GM18502 (cell line): Measurements from ENCODE around the gene CPA4.
"Not testable (repeated sequence)": the region's sequence is repeated elsewhere in the genome, so short reads cannot be mapped to it uniquely, and the experiment has no call there.

Experiments used
- ATAC-seq: cut with Tn5 transposase; IDR thresholded peaks from one replicate; pipeline ENCODE4 v1.9.1; 2021; ENCODE audit warnings: mild to moderate bottlenecking; ENCODE audit not compliant: unreplicated experiment, poor library complexity

The CPA4 gene

DNA sequence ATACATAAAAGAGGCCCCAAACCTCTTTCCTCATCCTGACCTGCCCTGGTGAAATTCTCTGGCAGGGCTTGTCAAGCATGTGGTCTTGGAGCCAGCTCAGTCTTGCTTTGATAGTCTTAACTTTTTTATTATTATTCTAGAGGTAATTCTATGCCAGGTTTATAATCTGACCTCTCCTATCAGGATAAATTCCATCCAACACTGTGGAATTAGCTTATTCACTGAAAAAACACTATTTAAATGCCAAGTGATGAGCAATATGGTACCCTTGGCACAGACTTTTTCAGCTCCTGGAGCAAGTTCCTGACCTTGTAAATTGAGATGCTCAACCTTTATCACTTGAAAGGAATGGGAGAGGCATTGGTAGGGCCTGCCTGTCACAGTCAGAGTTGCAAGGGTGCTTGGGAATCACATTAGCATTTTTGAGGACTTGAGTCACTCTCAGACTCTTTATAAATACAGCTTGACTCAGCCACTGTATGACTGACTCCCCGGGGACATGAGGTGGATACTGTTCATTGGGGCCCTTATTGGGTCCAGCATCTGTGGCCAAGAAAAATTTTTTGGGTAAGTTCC is at the start of gene CPA4:
TSS of gene CPA4 (plus strand) at position 480 of the 576 bp plus-strand sequence. CDS start at position 500, 20 bp downstream.
- ATAC-seq: no peak

- not testable (repeated sequence) for ATAC-seq
Measured at GRCh38 chr7:130243486-130243885, 49.5 kb upstream of the CPA4 start.

DNA sequence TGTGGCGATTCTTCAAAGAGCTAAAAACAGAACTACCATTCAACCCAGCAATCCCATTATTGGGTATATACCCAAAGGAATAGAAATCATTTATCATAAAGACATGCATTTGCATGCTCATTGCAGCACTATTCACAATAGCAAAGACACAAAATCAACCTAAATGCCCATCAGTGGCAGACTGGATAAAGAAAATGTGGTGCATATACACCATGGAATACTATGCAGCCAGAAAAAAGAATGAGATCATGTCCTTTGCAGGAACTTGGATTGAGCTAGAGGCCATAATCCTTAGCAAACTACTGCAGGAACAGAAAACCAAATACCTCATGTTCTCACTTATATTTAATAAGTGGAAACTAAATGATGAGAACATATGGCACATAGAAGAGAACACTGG is 46.5 kb upstream of the CPA4 start:
- ATAC-seq: not testable (repeated sequence)

GRCh38 chr7:130248842-130249241 is 44.1 kb upstream of the CPA4 start:
- not testable (repeated sequence) for ATAC-seq

GRCh38 chr7:130249626-130250025 is 43.3 kb upstream of the CPA4 start:
- ATAC-seq: not testable (repeated sequence)

- ATAC-seq: no peak
Measured at GRCh38 chr7:130254555-130254954, 38.4 kb upstream of the CPA4 start.

- ATAC-seq: no peak
Measured at GRCh38 chr7:130256704-130257103, 36.3 kb upstream of the CPA4 start.

GRCh38 chr7:130258494-130259078 is 34.4 kb upstream of the CPA4 start:
- ATAC-seq: no peak

DNA sequence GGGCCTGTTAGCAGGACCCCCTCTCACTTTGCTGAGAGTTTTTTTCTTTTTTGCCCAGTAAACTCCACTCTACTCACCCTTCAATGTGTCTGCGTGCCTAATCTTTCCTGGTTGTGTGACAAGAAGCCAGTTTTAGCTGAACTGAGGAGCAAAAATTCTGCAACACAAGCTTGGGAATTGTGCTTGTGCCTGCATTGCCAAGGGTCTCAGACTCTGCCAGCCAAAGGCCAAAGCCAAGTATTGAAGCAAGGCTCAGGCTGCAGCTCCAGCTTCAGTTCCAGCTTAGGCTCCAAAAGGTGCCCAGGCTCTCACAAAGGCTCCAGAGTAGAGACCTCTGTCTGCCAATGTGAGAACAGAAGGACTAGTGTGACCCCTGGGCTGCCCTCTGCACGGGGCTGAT is 30.5 kb upstream of the CPA4 start:
- no peak for ATAC-seq

- ATAC-seq: no peak
Measured at GRCh38 chr7:130263130-130263529, 29.8 kb upstream of the CPA4 start.

DNA sequence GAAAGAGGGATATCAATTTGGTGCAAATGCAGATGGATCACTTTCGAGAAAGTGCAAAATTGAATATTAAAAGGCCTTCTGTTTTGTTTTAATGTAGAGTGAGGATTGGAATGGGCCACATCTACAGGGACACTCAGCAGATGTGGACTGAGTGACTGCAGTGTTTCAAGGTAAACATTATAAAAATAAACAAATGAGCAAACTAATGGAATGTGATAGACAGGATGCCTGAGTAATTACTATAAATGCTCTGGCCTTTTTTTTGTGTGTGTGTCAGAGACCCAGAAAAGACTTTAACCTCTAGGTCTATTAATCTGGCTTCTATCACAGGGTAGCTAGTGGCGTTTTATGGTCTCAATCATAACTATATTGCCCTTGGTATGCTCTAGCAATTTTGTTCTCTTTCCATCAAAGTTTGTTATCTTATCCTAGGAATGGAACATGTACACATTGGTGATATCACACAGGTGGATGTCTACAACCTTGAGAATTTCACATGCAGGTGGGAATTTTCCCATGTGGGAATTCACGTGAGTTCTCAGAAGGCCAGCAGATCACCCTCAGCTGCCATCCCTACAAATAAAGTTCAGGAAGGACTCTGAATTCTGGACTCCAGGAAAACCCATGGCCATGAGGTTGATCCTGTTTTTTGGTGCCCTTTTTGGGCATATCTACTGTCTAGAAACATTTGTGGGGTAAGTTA is 26.6 kb upstream of the CPA4 start, which contains the start of gene CPA2:
TSS of gene CPA2 (plus strand) at position 606 of the 703 bp plus-strand sequence. CDS start at position 625, 19 bp downstream.
- no peak for ATAC-seq

DNA sequence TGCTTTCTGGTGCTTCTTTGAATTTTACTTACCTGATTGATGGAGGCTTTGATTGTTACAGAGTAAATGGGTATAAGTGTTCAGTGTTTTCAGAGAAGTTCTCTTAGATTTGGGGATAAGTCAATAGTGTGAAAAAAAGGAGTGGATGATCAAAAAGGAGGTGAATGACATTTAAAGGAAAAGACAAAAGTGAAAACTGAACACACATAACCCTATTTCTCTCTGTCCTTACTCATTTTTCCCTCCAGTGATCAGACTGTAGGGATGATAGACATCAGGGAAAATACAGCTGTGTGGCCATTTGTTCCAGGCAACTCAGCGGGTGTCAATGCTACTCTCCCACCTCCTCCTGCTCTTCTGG is 26.0 kb upstream of the CPA4 start:
- no peak for ATAC-seq

- ATAC-seq: no peak
Measured at GRCh38 chr7:130268463-130269317, 24.3 kb upstream of the CPA4 start.

GRCh38 chr7:130269318-130269694 is 23.7 kb upstream of the CPA4 start:
- no peak for ATAC-seq

- ATAC-seq: no peak
Measured at GRCh38 chr7:130270947-130271800, 21.8 kb upstream of the CPA4 start.

DNA sequence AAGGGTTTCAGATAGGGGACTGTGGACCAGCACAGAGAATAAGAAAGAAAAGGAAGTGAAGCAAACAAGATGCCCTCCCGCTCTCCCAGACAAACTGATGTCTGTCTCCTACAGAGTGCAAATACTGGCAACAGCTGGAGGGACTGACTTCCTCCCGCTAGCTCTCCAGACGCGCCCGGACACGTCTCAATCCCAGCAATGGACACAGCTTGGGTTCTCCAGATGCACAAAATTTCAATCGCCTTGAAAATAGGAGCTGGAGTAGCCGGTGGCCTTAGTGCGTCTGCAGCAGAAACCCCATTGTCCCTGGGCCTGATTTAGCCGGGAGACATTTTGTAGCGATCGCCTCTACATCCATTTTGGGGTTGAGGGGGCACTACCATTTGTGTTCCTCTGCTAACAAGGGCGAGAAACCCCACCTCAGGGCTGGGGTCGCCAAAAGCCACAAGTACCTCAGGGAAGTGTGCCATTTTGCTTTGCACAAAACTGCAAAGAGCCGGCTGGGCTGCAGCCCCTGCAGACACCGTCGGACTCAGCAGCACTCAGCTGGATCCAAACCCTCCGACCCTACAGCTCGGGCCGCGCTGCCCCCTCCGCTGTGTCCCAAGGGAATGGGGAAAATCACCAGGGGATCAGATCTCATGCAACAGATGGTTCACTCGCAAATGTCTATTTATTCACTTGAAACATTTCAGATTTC is 20.4 kb upstream of the CPA4 start:
- ATAC-seq: no peak

DNA sequence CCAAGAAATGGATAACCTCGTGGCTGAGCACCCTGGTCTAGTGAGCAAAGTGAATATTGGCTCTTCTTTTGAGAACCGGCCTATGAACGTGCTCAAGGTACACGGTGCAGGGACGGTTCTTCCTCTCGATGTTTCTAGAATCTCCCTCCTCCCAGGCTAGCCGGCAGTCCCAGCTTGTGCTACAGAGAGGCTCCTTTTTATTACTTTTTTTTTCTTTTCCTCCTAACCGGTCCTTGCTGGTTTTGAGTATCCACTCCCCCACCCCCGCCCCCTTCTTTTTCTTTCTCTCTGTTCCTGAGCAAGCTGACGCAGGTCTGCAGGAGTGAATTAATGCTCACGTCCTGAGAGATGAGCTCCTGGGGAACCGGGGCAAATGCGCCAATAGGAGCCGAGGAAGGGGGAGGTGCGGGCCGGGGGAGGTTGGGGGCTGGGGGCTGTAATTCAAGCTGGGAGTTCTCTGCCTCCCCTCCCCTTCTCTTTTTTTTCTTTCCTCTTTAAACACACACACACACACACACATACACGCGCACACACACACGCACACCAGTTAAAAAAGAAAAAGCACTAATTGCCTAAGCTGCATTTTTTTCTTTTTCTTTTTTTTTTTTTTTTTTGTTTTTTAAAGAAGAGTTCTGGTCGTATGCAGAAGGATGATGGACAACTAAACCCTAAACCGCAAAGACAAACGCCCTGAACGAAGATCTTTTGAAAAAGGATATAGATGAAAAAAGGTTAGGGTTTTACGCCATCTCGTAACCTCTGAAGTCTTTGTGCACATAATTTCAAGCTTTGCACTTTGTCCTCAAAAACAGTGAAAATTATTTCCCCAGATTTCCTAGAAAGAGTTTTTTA is 19.7 kb upstream of the CPA4 start:
- no peak for ATAC-seq

DNA sequence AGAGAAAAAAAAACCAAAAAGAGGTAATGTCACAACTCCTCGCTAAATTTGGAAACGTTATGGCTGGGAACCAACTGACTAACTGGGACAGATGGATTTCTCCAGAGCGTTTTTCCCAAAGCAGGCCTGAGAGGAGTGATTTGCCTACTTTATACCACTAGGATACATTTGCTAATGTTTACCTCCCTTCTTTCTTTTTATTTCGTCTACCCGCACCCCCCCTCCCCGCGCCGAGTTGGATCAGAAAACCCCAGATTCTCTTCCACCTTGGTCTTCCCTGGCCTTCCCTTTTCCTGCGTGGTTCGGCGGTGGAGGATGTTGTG is 19.1 kb upstream of the CPA4 start:
- ATAC-seq: no peak

DNA sequence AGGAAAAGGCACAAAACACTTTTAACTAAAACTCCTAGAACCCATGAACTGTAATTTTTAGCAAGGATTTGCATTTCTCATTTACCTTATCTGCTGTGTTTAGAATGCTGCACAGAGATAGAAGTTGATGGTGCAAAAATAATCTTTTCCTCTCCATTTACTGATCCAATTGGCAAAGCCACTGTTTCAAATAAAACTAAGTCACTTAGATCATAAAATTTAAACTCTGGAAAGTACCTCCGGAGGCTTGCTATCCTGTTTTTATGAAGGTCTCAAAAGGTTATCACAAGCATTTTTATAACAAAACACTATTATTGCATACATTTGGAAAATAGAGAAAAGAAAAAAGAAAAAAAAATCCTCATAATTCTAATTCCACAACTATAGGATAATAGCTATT is 18.7 kb upstream of the CPA4 start:
- no peak for ATAC-seq
